Measurements from ENCODE around the gene MAU2.

Gene MAU2

GRCh38 chr19:19329126-19329525, 8.5 kb downstream of the MAU2 start:
- Mint-ChIP-seq H3K4me3 (no peak overlapping the region), H3K36me3 (ENCODE audit: low read depth) (peaks cover 42% of the 10 kb centered on the region), H3K27ac (no peak overlapping the region), H3K9me3 (no peaks in the 10 kb centered on the region), H3K4me1 (peaks cover 10% of the 10 kb centered on the region), H3K27me3 (ENCODE audit: low read depth) (no peaks in the 10 kb centered on the region)
- TF ChIP-seq CTCF (IDR thresholded peaks at IDR 0.05; ENCODE audit: unreplicated experiment in 3 of 3) = no peak

- Mint-ChIP-seq H3K4me1 (peaks cover 7% of the 10 kb centered on the region), H3K36me3 (ENCODE audit: low read depth) (peaks cover 37% of the 10 kb centered on the region), H3K27ac (no peak overlapping the region), H3K27me3 (ENCODE audit: low read depth) (no peaks in the 10 kb centered on the region), H3K9me3 (no peaks in the 10 kb centered on the region), H3K4me3 (no peak overlapping the region)
- no peak for TF ChIP-seq CTCF (IDR thresholded peaks at IDR 0.05; ENCODE audit: unreplicated experiment in 3 of 3)
Measured at GRCh38 chr19:19334063-19334988, 13.7 kb downstream of the MAU2 start.

- Mint-ChIP-seq H3K9me3 (no peaks in the 10 kb centered on the region), H3K27me3 (ENCODE audit: low read depth) (no peaks in the 10 kb centered on the region), H3K27ac (no peak overlapping the region), H3K4me1 (peaks cover 7% of the 10 kb centered on the region), H3K4me3 (no peak overlapping the region), H3K36me3 (ENCODE audit: low read depth) (peaks cover 35% of the 10 kb centered on the region)
- no peak for TF ChIP-seq CTCF (IDR thresholded peaks at IDR 0.05; ENCODE audit: unreplicated experiment in 3 of 3)
Measured at GRCh38 chr19:19334989-19335344, 14.3 kb downstream of the MAU2 start.

- Mint-ChIP-seq H3K27me3 (ENCODE audit: low read depth) (no peaks in the 10 kb centered on the region), H3K27ac (no peak overlapping the region), H3K4me3 (no peak overlapping the region), H3K36me3 (ENCODE audit: low read depth) (peaks cover 35% of the 10 kb centered on the region), H3K4me1 (peaks cover 7% of the 10 kb centered on the region), H3K9me3 (no peaks in the 10 kb centered on the region)
- TF ChIP-seq CTCF (IDR thresholded peaks at IDR 0.05; ENCODE audit: unreplicated experiment in 3 of 3) = no peak
Measured at GRCh38 chr19:19335408-19336158, 15.0 kb downstream of the MAU2 start.

GRCh38 chr19:19336597-19336996, 16.0 kb downstream of the MAU2 start:
- Mint-ChIP-seq H3K27me3 (ENCODE audit: low read depth) (no peaks in the 10 kb centered on the region), H3K27ac (no peak overlapping the region), H3K9me3 (no peaks in the 10 kb centered on the region), H3K4me1 (peaks cover 7% of the 10 kb centered on the region), H3K4me3 (no peak overlapping the region), H3K36me3 (ENCODE audit: low read depth) (peaks cover 33% of the 10 kb centered on the region)
- TF ChIP-seq CTCF (IDR thresholded peaks at IDR 0.05; ENCODE audit: unreplicated experiment in 3 of 3) = no peak
